OCI-M1 (cell line): Measurements from ENCODE around the gene PTPRR.

ENCODE experiments used
- DNase-seq: peaks from one replicate; lab custom pipeline; 2025; lab: John Stamatoyannopoulos, UW

PTPRR gene

GRCh38 chr12:70605976-70606375 lies 314.6 kb downstream of the PTPRR start:
- DNase-seq = peak; percentile 13

GRCh38 chr12:70604662-70605061 lies 315.9 kb downstream of the PTPRR start:
- DNase-seq = no peak

GRCh38 chr12:70603044-70603443 lies 317.5 kb downstream of the PTPRR start:
- DNase-seq = no peak

- peak; percentile 82 for DNase-seq
Measured at GRCh38 chr12:70598467-70599193, 321.9 kb downstream of the PTPRR start.

- DNase-seq = no peak
Measured at GRCh38 chr12:70592664-70593063, 327.9 kb downstream of the PTPRR start.

GRCh38 chr12:70590549-70591226 lies 329.9 kb downstream of the PTPRR start:
- DNase-seq = peak; percentile 84

GRCh38 chr12:70590051-70590450 lies 330.5 kb downstream of the PTPRR start:
- DNase-seq = peak; percentile 89
